ENCODE data around the gene NINJ1.
"Not testable (repeated sequence)": the region's sequence is repeated elsewhere in the genome, so short reads cannot be mapped to it uniquely, and the experiment has no call there.

Gene NINJ1

GRCh38 chr9:93148721-93149120, 14.7 kb upstream of the NINJ1 start:
- Mint-ChIP-seq H3K4me1 (peaks cover 17 to 31% of the 10 kb centered on the region in 2 donors), H3K4me3 (no peak overlapping the region), H3K27ac (peak overlapping the region; percentile 51), H3K27me3 (no peaks in the 10 kb centered on the region), H3K9me3 (peaks cover 5% of the 10 kb centered on the region in 2 donors), H3K36me3 (peaks cover 7 to 19% of the 10 kb centered on the region in 2 donors)
- peak in 1 of 2 donors; percentile 24 for ATAC-seq (replicated peaks)
- no peak for DNase-seq

DNA sequence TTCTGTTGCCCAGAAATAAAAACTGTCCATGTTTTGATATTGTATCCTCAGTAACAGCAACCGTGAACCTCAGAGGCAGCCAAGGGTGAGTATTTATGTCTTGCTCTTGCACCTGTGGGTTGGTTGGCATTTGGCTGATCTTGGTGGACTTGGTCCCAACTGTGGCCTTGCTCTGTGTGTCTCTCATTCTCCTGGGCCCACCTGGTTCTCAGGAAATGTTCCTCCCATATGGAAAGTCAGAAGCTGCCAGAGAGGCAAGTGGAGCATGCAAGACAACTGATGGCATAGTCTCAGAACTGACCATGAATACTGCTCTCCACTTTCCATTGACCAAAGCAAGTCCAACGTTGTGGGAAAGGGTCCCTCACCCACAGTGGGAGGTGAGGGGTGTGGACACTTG, 13.6 kb upstream of the NINJ1 start:
- Mint-ChIP-seq H3K36me3 (peaks cover 7 to 19% of the 10 kb centered on the region in 2 donors), H3K27ac (no peak overlapping the region), H3K4me3 (no peak overlapping the region), H3K27me3 (no peaks in the 10 kb centered on the region), H3K9me3 (peaks cover 5% of the 10 kb centered on the region in 2 donors), H3K4me1 (peaks cover 17 to 37% of the 10 kb centered on the region in 2 donors)
- ATAC-seq (replicated peaks), result no peak
- no peak for DNase-seq

- peak in 1 of 2 donors; percentile 41 for ATAC-seq (replicated peaks)
- not testable (repeated sequence) for DNase-seq, H3K4me3 Mint-ChIP-seq, H3K27me3 Mint-ChIP-seq, H3K9me3 Mint-ChIP-seq
- H3K4me1 Mint-ChIP-seq, result peaks cover 17 to 37% of the 10 kb centered on the region in 2 donors
- H3K27ac Mint-ChIP-seq, result peak overlapping the region; percentile 63
- peaks cover 7 to 19% of the 10 kb centered on the region in 2 donors for H3K36me3 Mint-ChIP-seq
These were observed 12.6 kb upstream of the NINJ1 start for GRCh38 chr9:93146696-93147095.

GRCh38 chr9:93143830-93144530, 9.9 kb upstream of the NINJ1 start:
- no peak overlapping the region for H3K4me3 Mint-ChIP-seq
- DNase-seq, result no peak
- H3K27ac Mint-ChIP-seq, result peak overlapping the region; percentile 81
- H3K4me1 Mint-ChIP-seq, result peaks cover 20 to 53% of the 10 kb centered on the region in 2 donors
- peaks cover 7 to 24% of the 10 kb centered on the region in 2 donors for H3K36me3 Mint-ChIP-seq
- ATAC-seq (replicated peaks), result peak; percentile 59 to 64
- H3K27me3 Mint-ChIP-seq, result peaks cover 0 to 4% of the 10 kb centered on the region in 2 donors
- peaks cover 5% of the 10 kb centered on the region in 2 donors for H3K9me3 Mint-ChIP-seq

DNA sequence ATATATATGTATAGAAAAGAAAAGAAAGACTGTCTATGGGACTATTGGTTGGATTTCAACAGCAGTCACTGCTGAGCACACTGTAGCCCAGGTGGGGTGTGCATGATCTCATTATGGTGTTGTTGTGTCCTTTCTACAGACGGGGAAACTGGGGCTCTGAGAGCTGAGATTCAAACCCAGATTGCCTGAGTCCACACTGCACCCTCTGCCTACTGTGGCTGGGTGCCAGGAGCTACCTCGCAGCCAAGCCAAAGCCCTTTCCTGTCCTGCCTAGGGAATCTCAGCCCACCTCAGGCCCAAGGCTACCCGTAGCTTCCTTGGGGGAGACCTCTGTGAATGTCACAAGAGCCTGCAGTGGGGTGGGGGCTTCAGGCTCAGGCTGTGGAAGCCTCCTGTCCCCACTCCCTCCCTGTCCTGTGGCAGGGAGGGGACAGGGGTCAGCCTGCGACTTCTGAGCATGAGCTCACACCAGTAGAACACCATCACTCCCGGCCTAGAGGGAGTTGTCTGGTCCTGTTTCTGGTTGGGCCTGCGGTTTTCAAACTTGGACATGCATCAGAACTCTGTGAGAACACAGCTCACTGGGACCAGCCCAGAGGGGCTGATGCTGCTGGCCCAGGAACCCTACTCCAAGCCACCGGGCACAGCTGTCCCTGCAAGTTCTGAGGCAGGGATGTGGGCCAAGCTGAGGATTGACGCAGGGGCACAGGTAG, 7.9 kb upstream of the NINJ1 start:
- DNase-seq (no peak), ATAC-seq (replicated peaks) (no peak)
- H3K27ac Mint-ChIP-seq, result no peak overlapping the region
- H3K27me3 Mint-ChIP-seq, result peaks cover 0 to 4% of the 10 kb centered on the region in 2 donors
- peaks cover 4 to 8% of the 10 kb centered on the region in 2 donors for H3K9me3 Mint-ChIP-seq
- H3K4me1 Mint-ChIP-seq, result peaks cover 37 to 68% of the 10 kb centered on the region in 2 donors
- no peak overlapping the region for H3K4me3 Mint-ChIP-seq
- peaks cover 10 to 18% of the 10 kb centered on the region in 2 donors for H3K36me3 Mint-ChIP-seq

DNA sequence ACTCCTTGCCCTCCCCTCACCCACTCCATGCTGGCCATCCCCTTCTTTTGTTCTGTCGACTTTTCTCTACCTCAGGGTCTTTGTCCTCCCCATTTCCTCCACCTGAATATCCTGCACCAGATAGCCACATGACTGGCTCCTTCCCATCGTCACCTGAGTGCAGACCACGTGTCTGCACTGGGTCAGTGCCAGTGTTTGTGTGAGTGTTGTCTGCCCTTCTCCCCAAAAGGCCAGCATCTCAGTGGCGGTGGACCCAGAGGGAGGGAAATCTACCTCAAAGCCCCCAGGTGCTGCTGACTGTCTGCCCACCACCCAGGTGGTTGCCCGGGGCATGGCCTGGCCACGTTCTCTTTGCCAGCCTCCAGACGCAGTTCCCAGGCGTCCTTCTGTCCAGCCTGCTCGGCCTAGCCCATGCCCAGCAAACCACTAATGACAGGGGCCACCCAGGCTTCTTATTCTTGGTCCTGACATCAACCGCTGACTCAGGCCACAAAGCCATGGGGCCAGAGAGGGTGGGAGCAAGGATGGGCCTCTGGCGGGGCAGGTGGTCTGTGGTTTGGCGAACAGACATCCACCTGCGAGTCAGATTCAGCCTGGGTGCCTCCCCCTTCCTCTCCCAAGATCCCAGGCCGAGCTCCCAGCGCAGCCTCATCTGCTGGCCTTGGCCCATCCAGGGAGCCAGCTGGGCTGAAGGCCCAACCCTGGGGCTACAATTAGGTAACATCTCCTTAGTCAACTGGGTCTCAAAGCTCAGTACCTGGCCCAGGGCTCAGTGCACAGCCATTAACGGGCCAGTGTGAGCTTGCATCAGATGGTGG, 5.5 kb upstream of the NINJ1 start:
- Mint-ChIP-seq H3K36me3 (peaks cover 4 to 13% of the 10 kb centered on the region in 2 donors), H3K4me1 (peaks cover 47 to 78% of the 10 kb centered on the region in 2 donors), H3K27ac (peak overlapping the region; percentile 81), H3K4me3 (no peak overlapping the region), H3K9me3 (peaks cover 0 to 4% of the 10 kb centered on the region in 2 donors), H3K27me3 (peaks cover 0 to 4% of the 10 kb centered on the region in 2 donors)
- ATAC-seq (replicated peaks) (no peak), DNase-seq (no peak)

GRCh38 chr9:93138171-93138764, 4.2 kb upstream of the NINJ1 start:
- Mint-ChIP-seq H3K27ac (peak overlapping the region; percentile 65), H3K36me3 (peaks cover 7 to 19% of the 10 kb centered on the region in 2 donors), H3K27me3 (peaks cover 0 to 4% of the 10 kb centered on the region in 2 donors), H3K4me3 (no peak overlapping the region), H3K4me1 (peaks cover 44 to 72% of the 10 kb centered on the region in 2 donors), H3K9me3 (peaks cover 0 to 4% of the 10 kb centered on the region in 2 donors)
- ATAC-seq (replicated peaks), result peak; percentile 21 to 41
- DNase-seq, result peak; percentile 58

DNA sequence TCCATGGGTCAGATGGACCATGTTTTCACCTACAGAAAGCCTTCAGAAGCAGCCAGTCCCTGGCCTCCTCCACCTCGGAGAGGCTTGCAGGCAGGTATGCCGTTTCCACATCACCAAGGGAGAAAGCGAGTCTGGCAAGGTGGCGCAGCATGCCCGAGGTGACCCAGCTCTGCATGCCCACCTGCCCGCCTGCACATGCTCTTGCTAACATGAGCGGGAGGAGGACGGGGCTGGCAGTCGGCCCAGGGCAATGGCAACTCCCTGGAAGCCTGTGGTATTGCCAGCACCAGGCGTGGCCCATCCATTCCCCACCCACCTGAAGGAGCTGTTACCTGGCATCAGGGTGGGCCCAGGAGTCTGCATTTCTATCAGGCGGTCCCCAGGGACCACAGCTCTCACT, 3.3 kb upstream of the NINJ1 start:
- Mint-ChIP-seq H3K27me3 (peaks cover 0 to 4% of the 10 kb centered on the region in 2 donors), H3K27ac (no peak overlapping the region), H3K9me3 (peaks cover 0 to 4% of the 10 kb centered on the region in 2 donors), H3K36me3 (peaks cover 14 to 28% of the 10 kb centered on the region in 2 donors), H3K4me3 (no peak overlapping the region), H3K4me1 (peaks cover 53 to 80% of the 10 kb centered on the region in 2 donors)
- ATAC-seq (replicated peaks) (no peak), DNase-seq (no peak)

DNA sequence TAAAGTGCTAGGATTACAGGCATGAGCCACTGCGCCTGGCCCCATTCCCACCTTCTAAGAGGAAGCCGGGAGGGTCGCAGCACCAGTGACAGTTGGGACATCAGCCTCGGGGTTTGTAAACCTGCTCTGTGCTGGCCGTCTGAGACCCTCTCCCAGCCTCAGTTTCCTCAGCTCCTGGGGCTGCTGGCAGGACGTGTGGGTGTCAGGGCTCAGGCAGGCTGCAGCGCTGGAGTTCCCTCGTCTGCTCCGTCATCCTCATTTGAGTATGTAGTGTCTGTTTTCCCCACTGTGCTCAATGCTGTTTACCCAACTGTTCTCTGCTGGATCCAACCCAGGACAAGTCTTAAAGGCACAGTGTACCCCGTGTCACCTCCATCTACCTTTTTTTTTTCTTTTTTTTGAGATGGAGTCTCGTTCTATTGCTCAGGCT, 2.0 kb upstream of the NINJ1 start:
- no peak for ATAC-seq (replicated peaks)
- Mint-ChIP-seq H3K4me3 (no peak overlapping the region), H3K27me3 (peaks cover 0 to 4% of the 10 kb centered on the region in 2 donors), H3K27ac (peak overlapping the region; percentile 71), H3K9me3 (peaks cover 0 to 4% of the 10 kb centered on the region in 2 donors), H3K4me1 (peaks cover 60 to 91% of the 10 kb centered on the region in 2 donors), H3K36me3 (peaks cover 16 to 37% of the 10 kb centered on the region in 2 donors)
- DNase-seq, result no peak

DNA sequence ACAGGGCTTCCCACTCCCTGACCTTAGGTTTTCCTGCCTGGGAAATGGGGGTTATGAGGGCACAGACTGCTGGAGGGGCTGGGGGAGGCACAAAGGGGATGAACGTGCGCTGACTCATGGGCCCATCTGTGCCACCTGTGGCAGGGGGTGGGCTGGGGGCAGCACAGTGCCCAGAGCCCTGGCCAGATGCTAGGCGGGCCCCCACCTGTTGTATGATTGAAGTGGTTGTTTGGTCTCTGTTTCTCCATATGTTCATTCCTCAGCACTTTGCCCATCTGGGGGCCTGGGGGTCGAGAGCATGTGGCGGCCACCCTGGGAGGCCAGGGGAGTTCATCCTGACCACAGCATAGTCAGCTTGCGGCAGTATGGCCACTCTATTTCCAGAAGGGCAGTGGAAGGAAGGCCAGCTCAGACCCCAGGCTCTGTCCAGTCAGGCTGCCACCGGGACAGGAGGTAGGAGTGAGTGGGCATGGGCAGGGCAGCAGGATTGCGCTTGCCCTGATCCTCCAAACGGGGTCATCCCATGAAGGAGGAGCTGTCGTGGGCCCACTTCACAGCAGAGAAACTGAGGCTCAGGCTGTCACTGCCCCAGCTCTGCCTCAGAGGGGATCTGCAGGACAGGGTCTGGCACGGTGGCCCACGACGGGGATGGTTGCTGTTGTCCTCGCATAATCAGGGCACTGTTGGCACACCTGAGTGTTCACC, 841 bp upstream of the NINJ1 start:
- Mint-ChIP-seq H3K27me3 (peaks cover 0 to 4% of the 10 kb centered on the region in 2 donors), H3K4me1 (peaks cover 56 to 91% of the 10 kb centered on the region in 2 donors), H3K36me3 (peaks cover 18 to 44% of the 10 kb centered on the region in 2 donors), H3K4me3 (peak overlapping the region; percentile 84 to 94), H3K27ac (peak overlapping the region; percentile 99), H3K9me3 (peaks cover 0 to 4% of the 10 kb centered on the region in 2 donors)
- ATAC-seq (replicated peaks) (peak in 1 of 2 donors; percentile 29), DNase-seq (no peak)

DNA sequence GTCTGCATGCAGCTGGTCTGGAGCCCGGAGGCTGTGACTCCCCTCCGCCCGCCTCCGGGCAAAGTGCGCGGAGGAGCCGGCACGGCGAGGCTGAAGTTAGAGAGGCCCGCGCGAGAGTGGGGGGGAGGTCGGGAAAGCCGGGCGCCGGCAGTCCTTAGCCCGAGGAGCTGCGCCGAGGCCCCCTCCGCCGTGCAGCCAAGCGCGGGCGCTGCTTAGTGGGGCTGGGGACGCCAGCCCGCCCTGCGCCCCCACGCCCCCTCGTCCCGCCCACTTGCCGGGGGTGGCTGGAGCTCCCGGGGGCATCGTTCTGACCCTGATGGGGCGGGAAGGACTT, 403 bp downstream of the NINJ1 start:
- DNase-seq (no peak), ATAC-seq (replicated peaks) (no peak)
- H3K4me1 Mint-ChIP-seq, result peaks cover 57 to 91% of the 10 kb centered on the region in 2 donors
- peaks cover 20 to 44% of the 10 kb centered on the region in 2 donors for H3K36me3 Mint-ChIP-seq
- no peaks in the 10 kb centered on the region for H3K27me3 Mint-ChIP-seq
- H3K4me3 Mint-ChIP-seq, result peak overlapping the region; percentile 94 to 96
- H3K27ac Mint-ChIP-seq, result peak overlapping the region; percentile 98
- peaks cover 0 to 4% of the 10 kb centered on the region in 2 donors for H3K9me3 Mint-ChIP-seq

DNA sequence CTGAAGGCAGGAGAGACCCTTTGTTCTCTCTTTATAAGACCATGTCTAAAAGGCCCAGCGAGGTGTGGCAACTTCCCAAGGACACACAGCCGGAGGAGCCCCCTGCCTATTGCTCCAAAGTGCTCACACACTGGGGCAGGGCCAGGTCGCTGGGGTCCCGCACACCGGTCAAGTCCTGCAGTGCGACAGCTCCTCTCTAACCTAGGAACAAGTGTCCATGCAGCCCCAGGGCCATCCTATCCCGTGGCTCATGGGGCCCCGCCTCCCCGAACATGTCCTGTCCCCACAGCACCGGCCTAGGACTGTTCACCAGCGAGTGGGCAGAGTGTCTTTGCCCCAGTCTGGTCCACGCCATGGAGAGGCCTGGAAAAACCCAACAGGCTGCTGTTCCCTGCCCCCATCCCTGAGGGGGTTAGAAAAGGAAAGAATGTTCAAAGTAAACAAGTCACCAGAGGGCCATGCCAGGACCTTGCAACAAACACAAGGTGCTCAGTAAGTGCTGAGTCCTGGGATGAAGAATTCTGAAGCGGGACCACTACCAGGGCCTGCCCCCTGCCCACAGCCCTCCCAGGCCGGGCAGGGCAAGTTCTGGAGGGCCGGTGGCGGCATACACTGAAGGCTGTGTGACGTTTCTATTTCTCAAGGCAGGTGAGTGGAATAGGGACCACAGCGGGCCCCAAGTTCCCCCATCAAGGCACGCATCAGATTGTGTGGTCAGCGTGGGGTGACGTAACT, 938 bp downstream of the NINJ1 start:
- ATAC-seq (replicated peaks) (peak; percentile 54 to 61), DNase-seq (peak; percentile 78)
- H3K36me3 Mint-ChIP-seq, result peaks cover 22 to 44% of the 10 kb centered on the region in 2 donors
- H3K4me3 Mint-ChIP-seq, result peak overlapping the region; percentile 94 to 96
- no peaks in the 10 kb centered on the region for H3K9me3 Mint-ChIP-seq
- H3K27me3 Mint-ChIP-seq, result no peaks in the 10 kb centered on the region
- peak overlapping the region; percentile 98 for H3K27ac Mint-ChIP-seq
- peaks cover 56 to 91% of the 10 kb centered on the region in 2 donors for H3K4me1 Mint-ChIP-seq

Data from stimulated activated naive B cell treated with anti-CD40 and anti-IgM and Interleukin-4, amounts not matched to agents 10 μg/mL and 1 μg/mL and 100 μg/mL, for 72 hours (primary cell).